Activated gamma-delta T cell treated with anti-CD3 and anti-CD28 coated beads, Interleukin-2, amount 50 U/mL, for 16 hours (primary cell): ENCODE measurements around the gene KCTD7.
"Not testable (repeated sequence)": the region's sequence is repeated elsewhere in the genome, so short reads cannot be mapped to it uniquely, and the experiment has no call there.

Source experiments
- DNase-seq: peaks from one replicate; pipeline ENCODE4 v3.0.0-alpha.2; 2020; ENCODE audit warnings: low read depth

Gene KCTD7

GRCh38 chr7:66628361-66629221, at the start of gene KCTD7:
TSS of gene KCTD7 (plus strand) at chr7:66628881. CDS start at chr7:66629065, 184 bp downstream.
- DNase-seq, result peak; percentile 90

DNA sequence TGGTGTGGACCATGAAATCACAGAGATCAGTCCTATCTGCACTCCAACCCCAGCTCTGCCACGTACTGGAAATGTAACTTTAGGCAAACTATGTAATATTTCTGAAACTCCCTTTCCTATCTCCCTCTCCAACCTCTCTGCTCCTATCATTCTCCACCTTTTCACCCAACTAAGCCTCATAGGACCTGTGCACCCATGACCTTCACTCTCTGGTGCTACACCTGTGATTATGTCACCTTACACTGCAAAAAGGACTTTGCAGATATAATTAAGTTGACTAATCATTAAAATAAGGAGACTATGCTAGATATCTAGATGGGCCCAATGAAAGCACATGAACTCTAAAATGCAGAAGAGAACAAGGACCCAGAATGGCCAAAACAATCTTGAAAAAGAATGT, 48.3 kb upstream of the KCTD7 start:
- not testable (repeated sequence) for DNase-seq

- DNase-seq, result not testable (repeated sequence)
Observed at GRCh38 chr7:66582816-66583489, 45.7 kb upstream of the KCTD7 start.

- no peak for DNase-seq
Observed at GRCh38 chr7:66583490-66584110, 45.1 kb upstream of the KCTD7 start.

DNA sequence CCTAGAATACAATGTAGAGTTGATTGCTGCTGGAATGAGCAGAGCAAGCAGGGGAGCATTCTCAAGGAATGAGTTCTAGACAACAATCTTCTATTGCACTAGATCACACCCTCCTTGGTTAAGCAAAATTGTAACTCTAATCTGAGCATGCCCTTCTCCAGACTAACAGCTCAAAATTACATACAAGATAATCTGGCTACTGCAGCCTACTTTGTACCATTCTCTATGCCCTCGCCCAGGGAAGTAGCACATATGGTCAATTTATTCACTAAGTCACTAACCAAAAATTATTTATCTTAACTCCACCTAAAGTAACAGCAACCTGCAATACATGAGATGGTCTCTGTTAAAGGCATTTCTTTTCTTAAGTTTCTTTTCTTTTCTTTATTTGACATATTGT, 42.5 kb upstream of the KCTD7 start:
- no peak for DNase-seq

DNA sequence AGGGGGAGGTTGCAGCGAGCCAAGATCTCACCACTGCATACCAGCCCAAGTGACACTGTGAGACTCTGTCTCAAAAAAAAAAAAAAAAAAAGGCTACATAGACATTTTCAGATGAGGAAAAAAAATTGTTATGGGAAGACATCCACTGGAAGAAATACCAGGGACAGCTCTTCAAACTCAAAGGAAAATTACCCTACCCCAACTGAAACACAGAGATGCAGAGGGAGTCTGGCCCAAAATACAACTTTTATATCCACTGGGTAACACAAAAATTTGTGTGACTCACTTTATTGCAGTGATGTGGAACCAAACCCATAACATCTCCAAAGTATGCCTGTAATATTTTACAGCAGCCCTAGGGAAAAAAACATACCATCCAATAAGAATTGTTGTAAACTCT, 40.5 kb upstream of the KCTD7 start:
- not testable (repeated sequence) for DNase-seq

- DNase-seq, result not testable (repeated sequence)
Observed at GRCh38 chr7:66588856-66589570, 39.7 kb upstream of the KCTD7 start.

- not testable (repeated sequence) for DNase-seq
Observed at GRCh38 chr7:66590302-66591057, 38.2 kb upstream of the KCTD7 start.

DNA sequence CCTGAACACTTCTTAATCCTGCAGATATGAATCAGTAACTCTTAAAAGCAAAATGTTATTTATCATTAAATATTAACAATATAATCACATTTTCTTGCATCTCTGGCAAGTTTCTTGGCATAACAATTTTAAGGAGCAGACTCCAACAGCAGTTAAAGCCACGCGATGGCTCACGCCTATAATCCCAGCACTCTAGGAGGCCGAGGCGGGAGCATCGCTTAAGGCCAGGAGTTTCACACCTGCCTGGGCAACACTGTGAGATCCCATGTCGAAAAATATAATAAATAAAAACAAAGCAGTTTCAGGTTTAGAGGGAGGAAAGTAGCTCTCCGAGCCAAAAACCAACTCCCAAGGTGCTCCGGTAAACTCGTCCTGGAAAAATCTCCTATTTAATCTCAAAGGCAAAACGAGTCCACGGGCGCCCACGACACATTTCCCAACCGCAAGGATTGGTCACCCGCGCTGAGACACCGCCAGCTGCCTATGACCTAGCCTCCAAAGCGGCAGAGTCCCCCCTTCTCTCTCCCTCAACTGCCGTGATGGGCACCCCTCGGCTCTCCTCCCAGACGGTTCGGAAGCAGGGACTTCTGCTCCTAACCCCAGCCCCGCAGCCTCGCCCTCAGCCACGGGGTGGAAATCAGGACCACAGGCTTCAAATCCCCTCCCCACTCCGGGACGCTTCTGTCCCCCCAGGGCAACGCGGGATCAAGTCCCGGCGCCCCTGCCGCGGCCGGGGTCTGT, 37.5 kb upstream of the KCTD7 start:
- DNase-seq, result not testable (repeated sequence)

DNA sequence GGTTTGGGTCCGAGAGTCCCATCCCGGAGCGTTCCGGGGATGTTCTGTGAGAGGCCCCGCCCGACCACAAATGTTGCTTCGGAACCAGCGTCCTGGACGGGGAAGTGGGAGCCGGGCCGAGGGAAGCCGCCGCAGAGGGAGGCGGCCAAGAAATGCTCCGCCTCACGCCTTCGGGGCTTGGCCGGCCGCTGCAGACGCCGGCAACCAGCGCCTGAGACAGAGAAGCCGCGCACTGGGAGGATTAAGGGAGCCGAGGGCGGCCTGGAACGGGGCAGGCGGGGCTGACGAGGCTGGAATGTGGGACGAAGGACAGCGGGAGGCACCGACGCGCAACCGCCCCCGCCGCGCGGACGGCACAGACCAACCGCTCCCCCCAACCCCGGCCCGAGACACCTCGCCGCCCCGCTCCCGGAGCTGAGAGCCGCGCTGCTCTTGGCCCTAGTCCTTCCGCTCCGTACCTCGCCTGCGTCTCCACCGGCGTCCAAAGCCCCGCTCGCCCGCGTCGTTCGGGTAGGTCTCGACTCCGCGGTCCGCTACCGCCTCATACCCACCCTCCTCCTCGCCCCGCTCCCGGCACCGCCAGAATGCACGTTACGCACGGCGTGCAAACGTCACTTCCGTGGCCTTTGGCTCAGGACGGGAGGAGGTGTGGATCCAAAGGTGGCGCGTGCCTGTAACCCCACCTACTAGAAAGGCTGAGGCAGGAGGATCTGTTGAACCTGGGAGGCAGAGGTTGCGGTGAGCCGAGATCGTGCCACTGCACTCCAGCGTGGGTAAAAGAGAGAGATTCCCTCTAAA, 36.7 kb upstream of the KCTD7 start:
- DNase-seq, result peak; percentile 84

DNA sequence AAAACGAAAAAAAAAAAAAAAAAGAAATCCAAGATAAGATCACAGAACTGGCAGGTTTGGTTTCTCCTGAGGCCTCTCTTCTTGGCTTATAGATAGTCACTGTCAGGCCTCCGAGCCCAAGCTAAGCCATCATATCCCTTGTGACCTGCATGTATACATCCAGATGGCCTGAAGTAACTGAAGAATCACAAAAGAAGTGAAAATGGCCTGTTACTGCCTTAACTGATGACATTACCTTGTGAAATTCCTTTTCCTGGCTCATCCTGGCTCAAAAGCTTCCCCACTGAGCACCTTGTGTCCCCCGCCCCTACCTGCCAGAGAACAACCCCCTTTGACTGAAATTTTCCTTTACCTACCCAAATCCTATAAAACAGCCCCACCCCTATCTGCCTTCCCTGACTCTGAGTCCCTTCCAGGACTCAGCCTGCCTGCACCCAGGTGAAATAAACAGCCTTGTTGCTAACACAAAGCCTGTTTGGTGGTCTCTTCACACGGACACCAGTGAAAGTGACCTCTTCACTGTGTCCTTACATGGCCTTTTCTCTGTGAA, 36.0 kb upstream of the KCTD7 start:
- not testable (repeated sequence) for DNase-seq

GRCh38 chr7:66594082-66594481, 34.6 kb upstream of the KCTD7 start:
- DNase-seq, result not testable (repeated sequence)

GRCh38 chr7:66597461-66597860, 31.2 kb upstream of the KCTD7 start:
- no peak for DNase-seq

DNA sequence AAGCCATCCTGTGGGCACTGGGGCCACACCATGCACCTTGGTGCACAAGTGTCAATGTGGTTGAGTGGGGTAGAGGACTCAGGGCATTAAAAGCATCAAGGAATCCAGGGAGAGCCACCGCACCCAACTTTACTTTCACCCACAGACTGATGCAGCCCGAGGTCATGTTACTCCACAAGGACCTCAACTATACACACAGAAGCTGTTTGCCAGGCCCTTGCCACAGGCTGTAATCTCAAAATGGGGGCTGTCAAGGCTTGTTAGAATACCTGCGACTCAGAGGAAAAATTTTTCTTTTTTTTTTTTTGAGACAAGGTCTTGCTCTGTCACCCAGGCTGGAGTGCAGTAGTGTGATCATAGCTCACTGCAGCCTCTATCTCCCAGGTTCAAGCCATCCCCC, 26.5 kb upstream of the KCTD7 start:
- no peak for DNase-seq

DNA sequence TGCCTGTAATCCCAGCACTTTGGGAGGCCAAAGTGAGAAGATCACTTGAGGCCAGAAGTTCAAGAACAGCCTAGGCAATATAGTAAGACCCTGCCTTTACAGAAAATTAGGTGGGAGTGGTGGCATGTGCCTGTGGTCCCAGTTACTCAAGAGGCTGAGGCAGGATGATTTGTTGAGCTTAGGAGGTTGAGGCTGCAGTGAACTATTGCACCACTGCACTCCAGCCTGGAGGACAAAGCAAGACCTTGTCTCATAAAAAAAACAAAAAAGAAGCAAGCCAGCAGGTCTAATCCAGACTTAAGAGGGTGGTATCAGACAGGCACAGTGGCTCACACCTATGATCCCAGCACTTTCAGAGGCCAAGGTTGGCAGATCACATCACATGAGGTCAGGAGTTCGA, 24.5 kb upstream of the KCTD7 start:
- DNase-seq, result no peak

DNA sequence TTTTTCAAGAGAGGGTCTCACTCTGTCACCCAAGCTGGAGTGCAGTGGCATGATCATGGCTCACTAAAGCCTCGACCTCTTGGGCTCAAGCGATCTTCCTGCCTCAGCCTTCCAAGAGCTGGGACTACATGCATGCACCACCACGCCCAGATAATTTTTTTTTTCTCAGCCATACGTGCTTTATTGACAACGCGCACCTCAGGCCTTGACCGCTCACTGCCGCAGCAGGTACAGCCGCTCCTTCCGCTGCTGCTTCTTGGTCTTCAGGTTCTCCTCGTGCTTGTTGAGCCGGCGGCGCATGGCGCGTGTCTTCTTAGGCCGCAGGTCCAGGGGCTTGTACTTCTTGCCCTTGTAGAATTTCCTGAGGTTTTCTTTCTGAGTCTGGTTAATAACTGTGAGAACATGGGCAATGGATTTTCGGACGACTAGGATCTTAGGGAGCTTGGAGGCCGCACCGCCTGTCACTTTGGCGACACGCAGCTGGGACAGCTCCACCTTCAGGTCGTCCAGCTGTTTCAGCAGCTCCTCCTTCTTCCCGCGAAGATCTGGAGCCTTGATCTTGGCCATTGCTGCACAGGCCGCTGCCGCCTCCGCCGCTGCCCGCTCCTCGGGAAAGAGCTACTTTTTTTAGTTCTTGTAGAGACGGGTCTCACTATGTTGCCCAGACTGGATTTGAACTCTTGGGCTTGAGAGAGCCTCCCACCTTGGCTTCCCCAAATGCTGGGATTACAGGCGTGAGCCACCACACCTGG, 22.0 kb upstream of the KCTD7 start:
- not testable (repeated sequence) for DNase-seq

DNA sequence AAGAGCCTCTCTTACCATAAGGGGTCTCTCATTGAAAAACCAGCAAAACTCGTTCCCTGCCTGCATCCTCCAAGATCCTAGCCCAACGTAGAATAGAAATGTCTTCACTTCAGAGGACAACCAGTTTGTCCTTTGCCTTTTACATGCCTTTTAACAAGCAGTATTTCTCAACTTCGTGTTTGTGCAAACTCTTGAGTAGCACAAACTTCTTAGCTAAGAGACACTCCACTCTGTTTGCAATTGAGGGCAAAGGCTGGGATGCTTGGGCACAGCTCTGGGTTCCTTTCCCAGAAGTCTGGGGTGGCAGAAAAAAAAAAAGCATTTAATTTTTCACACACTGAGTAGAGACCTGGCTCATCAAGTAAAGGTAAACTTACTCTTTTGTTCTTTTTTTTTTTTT, 19.5 kb upstream of the KCTD7 start:
- no peak for DNase-seq

DNA sequence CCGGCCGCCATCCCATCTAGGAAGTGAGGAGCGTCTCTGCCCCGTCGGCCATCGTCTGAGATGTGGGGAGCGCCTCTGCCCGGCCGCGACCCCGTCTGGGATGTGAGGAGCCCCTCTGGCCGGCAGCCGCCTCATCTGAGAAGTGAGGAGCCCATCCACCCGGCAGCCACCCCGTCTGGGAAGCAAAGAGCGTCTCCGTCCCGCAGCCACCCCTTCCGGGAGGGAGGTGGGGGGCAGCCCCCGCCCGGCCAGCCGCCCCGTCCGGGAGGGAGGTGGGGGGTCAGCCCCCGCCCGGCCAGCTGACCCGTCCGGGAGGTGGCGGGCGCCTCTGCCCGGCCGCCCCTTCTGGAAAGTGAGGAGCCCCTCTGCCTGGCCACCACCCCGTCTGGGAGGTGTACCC, 14.1 kb upstream of the KCTD7 start:
- not testable (repeated sequence) for DNase-seq

- DNase-seq, result no peak
Observed at GRCh38 chr7:66615699-66616098, 13.0 kb upstream of the KCTD7 start.
